AG09309 (cell line): ENCODE data around the gene SCN9A.

Experiments used
- DNase-seq: peaks from one replicate; pipeline ENCODE4 v3.0.0-alpha.2; 2010; ENCODE audit warnings: low read depth
- H3K4me3 ChIP-seq: 2 replicates; pipeline ENCODE4 v1.5.1; 2011; ENCODE audit warnings: mild to moderate bottlenecking, low read depth, low read length, moderate library complexity; ENCODE audit not compliant: control insufficient read depth
- TF ChIP-seq, protein P1 (sequence below): IDR thresholded peaks from 2 replicates; pipeline ENCODE4 v1.5.1; 2011; ENCODE audit warnings: mild to moderate bottlenecking, low read depth, low read length, inconsistent platforms; ENCODE audit not compliant: insufficient read depth, control insufficient read depth; ENCODE audit errors: missing control alignments

The SCN9A gene

DNA sequence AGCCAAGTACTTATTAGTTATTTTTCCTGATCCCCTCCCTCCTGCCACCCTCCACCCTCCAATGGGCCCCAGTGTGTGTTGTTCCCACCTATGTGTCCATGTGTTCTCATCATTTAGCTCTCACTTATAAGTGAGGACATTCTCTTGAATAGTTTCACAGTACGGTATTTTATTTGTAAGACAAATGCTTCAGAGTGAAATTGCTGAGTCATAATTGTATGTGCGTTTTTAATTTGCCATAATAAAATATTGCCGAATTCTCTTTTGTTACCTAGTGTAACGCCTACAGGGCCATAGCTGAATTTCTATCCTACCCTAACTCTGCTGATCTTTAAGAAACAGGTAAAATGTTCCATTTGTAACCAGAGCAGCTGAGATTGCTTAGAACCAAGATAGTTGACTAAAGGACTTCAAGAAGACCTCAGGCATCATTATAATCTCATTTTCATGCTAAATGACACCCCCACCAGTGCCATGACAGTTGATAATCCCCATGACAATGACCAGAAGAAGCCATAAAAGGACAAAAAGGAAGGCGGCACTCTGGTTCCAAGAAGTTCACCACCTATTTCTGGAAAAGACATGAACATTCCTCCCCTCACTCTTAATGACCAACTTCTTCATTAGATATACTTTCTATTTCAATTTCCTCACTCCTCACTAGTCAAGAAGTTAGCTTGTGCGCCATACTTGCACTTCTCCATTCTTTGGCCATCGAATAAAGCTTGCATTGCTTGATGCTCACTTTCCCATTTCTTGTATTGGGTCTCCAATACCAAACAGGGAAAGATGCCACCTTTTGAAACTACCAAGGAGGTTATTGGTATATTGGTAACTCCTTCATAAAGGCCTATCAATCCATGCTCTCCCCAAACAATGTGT lies 18.4 kb downstream of the SCN9A start:
- TF ChIP-seq, protein P1, sequence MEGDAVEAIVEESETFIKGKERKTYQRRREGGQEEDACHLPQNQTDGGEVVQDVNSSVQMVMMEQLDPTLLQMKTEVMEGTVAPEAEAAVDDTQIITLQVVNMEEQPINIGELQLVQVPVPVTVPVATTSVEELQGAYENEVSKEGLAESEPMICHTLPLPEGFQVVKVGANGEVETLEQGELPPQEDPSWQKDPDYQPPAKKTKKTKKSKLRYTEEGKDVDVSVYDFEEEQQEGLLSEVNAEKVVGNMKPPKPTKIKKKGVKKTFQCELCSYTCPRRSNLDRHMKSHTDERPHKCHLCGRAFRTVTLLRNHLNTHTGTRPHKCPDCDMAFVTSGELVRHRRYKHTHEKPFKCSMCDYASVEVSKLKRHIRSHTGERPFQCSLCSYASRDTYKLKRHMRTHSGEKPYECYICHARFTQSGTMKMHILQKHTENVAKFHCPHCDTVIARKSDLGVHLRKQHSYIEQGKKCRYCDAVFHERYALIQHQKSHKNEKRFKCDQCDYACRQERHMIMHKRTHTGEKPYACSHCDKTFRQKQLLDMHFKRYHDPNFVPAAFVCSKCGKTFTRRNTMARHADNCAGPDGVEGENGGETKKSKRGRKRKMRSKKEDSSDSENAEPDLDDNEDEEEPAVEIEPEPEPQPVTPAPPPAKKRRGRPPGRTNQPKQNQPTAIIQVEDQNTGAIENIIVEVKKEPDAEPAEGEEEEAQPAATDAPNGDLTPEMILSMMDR: no peak
- DNase-seq: no peak
- H3K4me3 ChIP-seq: no peak overlapping the region

DNA sequence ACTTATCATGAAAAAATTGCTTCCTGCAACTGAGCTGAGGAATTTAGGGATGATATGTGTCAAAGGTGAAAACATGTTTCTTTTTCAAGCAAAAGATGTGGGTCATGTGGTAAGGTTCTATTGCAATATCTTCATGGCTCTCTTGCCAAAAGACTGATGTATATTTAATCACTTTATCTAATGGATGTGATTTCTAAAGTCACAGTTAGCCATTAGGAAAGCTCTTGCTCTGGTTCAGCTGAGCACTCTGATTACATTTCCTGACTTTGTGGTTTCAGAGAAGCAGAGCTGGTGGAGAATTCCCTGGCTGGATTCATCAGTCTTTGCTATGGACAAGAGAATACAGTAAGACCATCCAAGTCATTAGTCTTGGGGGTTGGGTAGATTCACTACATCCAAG lies 24.4 kb downstream of the SCN9A start:
- TF ChIP-seq, protein P1: no peak
- no peak for DNase-seq
- no peak overlapping the region for H3K4me3 ChIP-seq

DNA sequence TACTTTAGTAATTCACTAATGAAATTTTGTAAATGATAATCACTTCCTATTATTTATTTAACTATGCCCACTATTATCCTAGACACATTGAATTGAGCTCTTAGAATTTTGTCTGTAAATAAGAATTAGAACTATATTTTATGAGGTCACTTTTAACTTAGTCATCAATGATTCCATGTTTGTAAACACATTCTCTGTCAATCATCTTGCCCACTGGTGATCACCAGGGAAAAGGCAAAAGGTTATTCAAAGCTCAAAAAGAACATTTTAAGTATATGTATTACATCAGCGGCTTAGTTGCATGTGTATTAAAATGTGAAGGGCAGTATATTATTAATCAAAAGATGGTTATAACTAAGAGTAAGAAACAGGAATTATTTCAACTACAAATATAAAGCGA lies 25.2 kb downstream of the SCN9A start:
- TF ChIP-seq, protein P1: no peak
- no peak overlapping the region for H3K4me3 ChIP-seq
- no peak for DNase-seq

DNA sequence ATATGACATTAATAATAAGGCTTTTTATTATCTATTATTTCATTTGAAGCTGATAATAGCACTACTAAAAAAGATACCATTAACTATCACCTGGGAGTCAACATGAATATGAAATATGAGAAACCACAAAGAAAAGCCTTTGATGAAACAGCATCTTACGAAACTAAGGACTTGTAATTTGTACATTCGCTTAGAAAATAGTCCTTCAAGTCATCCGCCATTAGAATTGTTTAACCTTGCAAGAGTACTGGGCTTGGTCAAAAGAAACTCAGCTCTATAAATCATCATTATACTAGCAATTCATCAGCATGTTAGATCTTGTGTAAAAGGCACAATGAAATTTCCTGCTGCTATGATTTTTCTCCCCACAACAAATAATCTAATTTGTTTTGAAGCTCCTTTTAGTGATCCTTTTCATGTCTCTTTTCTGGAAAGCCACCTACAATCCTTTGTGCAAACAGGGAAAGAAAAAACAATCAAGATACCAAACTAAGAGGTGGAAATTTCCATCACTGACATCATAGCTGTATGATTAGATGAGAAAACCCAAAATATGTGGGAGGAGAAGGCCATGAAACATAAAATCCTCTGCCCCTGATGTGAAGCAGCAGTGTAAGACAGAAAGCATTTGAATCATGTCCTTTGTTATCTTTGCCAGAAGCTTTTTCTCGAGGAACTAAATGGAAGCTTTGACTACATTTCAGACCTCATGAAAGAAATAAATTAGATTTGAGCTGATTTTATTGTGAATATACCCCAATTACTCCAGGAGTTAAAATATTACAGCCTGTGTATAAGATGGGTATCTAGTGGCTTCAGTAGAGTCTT lies 31.2 kb downstream of the SCN9A start:
- TF ChIP-seq, protein P1: no peak
- H3K4me3 ChIP-seq: no peak overlapping the region
- DNase-seq: peak; percentile 43

DNA sequence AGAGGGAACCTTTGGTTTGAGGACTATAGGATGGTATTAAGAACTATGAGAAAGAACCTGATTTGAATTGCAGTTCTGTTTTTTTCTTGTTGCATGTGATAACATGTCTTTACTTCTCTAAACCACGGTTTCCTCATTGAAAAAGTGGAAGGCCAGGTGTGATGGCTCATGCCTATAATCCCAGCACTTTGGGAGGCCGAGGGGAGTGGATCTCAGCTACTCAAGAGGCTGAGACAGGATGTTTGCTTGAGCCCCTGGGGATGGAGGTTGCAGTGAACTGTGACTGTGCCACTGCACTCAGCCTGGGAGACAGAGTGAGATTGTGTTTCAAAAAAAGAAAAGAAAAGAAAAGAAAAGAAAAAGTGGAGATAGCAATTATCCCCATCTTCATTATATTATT lies 32.3 kb downstream of the SCN9A start:
- DNase-seq: no peak
- TF ChIP-seq, protein P1: no peak
- no peak overlapping the region for H3K4me3 ChIP-seq

DNA sequence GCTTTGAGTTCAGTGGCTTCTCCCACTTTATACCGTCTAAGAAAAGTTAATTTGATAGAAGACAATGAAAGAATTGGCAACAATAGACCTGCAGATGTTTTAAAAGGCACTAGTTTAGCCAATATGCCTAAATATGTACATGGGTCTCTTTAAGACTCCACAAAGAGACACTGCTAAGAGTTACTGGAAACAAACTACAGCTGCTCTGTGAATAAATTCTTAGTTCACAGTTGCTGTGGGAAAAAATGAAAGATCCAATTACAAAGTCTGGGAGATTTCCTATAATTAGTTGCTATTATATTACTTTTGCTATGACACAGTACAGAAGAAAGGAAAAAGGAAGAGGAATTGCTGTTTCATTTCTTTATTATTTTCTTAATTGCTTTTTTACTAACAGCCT lies 34.3 kb downstream of the SCN9A start:
- H3K4me3 ChIP-seq: no peak overlapping the region
- TF ChIP-seq, protein P1: no peak
- no peak for DNase-seq
